Measurements from ENCODE around the gene CDH4.
A peak's percentile ranks its signal among the peaks of the same experiment; 100 is the strongest.

The CDH4 gene

DNA sequence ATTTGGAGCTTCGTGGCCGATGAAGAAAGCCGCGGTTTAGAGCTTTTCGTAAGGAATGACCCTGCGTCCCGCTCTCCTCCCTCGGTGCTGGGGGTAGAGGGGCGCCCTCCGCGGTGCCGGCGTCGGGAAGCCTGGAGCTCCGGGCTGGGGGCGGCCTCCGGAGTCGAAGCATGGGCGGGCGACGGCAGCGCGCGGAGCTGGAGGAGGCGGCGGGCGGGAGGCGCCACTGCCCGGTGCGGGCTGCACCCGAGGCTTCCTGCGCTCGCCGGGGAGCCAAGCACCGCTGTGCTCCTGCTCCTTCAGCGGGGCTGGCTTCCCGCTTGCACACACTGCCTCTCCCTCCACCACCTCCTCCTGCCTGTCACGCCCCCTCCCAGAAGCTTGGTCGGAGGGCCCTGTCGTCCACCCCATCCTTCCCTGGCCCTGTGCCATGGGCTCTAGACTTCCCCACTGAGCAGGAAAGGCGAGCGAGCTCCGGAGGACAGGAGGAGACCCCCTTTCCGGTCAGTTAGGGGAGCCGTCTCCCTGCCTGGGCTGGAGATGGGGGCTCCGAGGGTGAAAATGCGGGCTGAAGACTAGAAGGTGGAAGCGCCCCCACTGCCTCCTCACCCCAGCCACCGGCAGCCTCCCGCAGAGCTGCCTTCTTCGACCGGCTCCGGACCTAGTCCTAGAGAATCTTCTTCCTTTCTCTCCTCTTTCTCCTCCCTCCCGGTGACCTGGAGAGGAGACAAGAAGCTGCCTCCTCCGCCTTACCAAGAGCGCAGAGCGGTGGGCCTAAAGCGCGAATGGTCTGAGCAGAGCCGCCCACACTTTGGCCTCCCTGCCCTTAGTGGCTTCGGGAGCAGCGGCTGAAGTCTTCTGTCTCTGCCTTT, 1.8 kb downstream of the CDH4 start:
- Histone ChIP-seq H3K4me3 (ENCODE audit: low read depth, low read length) (peak overlapping the region; percentile 65), H3K36me3 (ENCODE audit: control insufficient read depth, insufficient read depth, low read length) (no peaks in the 10 kb centered on the region), H3K27me3 (ENCODE audit: control insufficient read depth, insufficient read depth, low read length) (peaks cover 77% of the 10 kb centered on the region), H3K27ac (ENCODE audit: low read depth, low read length) (no peak overlapping the region), H3K9me3 (ENCODE audit: control insufficient read depth, insufficient read depth, low read depth, low read length) (no peaks in the 10 kb centered on the region), H3K9ac (ENCODE audit: low read length) (peak overlapping the region; percentile 38), H3K4me1 (ENCODE audit: control insufficient read depth, insufficient read depth, low read length) (peaks cover 14% of the 10 kb centered on the region; the same call in 1 of the 2 replicates)

DNA sequence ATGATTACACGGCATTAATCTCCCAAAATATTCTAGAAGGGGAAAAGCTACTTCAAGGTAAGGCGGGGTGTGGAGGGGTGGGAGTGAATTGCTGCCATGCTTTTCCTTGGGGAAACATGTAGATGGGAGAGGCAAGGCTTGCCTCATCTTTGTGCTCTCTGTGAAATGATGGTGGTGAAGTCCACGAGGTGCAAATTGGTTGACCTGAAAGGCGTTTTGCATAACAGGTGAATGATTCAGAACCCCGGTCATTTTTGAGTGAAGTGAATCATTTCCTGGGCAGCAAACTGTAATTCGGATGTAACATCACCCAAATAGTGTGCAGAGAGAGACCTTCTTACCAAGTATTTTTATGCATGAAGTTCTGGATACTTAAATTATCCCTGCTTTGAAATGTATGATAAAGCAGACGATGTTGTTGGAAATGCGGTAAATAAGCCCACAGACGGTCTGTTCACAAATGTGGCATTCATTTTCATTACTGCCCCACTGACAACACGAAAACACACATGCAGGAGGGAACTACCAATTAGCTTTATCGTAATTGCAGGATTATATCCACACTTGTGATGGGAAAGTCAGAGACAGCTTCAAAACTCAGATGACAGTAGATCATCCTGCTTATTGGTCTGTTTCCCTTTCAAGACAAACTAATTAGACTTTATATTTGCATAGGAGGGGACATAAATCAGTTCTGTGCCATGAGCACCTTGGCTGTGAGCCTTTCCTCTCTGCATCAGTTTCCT, 3.0 kb downstream of the CDH4 start:
- Histone ChIP-seq H3K27me3 (ENCODE audit: control insufficient read depth, insufficient read depth, low read length) (peaks cover 68% of the 10 kb centered on the region), H3K9me3 (ENCODE audit: control insufficient read depth, insufficient read depth, low read depth, low read length) (no peaks in the 10 kb centered on the region), H3K4me3 (ENCODE audit: low read depth, low read length) (no peak overlapping the region), H3K9ac (ENCODE audit: low read length) (no peak overlapping the region), H3K4me1 (ENCODE audit: control insufficient read depth, insufficient read depth, low read length) (peaks cover 14% of the 10 kb centered on the region; the same call in 1 of the 2 replicates), H3K27ac (ENCODE audit: low read depth, low read length) (no peak overlapping the region), H3K36me3 (ENCODE audit: control insufficient read depth, insufficient read depth, low read length) (no peaks in the 10 kb centered on the region)

DNA sequence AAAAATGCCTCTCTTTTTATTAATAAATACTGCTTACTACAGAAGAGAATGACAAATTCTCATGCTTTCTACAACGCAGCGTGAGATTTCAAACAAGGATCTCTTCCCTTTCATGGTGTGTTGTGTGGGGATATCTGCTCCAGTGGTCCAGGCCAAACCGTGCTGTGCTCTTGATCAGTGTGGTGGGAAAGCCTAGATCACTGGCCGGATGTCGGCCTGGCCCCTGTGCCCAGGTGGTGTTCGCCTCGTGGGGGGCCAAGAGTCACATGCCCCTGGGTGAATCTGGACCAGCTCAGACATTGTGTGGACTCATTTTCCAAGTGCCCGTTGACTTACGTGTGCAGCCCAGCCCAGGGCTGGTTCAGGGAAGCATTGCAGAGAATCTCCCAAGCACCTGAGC, 4.3 kb downstream of the CDH4 start:
- Histone ChIP-seq H3K9ac (ENCODE audit: low read length) (no peak overlapping the region), H3K4me1 (ENCODE audit: control insufficient read depth, insufficient read depth, low read length) (peaks cover 14% of the 10 kb centered on the region; the same call in 1 of the 2 replicates), H3K4me3 (ENCODE audit: low read depth, low read length) (no peak overlapping the region), H3K27ac (ENCODE audit: low read depth, low read length) (no peak overlapping the region), H3K36me3 (ENCODE audit: control insufficient read depth, insufficient read depth, low read length) (no peaks in the 10 kb centered on the region), H3K27me3 (ENCODE audit: control insufficient read depth, insufficient read depth, low read length) (peaks cover 57% of the 10 kb centered on the region), H3K9me3 (ENCODE audit: control insufficient read depth, insufficient read depth, low read depth, low read length) (no peaks in the 10 kb centered on the region)

DNA sequence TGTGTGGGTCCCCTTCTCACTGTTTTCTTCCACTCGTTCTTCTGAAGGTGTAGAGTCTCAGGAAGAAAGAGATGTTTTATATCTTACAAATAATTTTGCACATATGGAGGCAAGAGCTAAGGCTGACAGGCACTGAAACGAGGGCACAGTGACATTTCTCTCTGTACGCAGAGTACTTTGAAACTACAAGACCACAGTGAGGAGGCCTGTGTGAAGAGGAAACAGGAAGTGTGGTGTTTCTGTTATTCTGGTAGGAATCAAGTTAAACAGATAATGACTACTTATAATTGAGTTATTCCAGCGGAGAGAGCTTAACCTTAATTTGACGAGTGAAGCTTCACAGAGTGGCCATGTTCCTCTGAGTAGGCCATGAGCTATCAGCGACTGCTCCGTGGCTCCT, 4.8 kb downstream of the CDH4 start:
- H3K36me3 ChIP-seq (ENCODE audit: control insufficient read depth, insufficient read depth, low read length), result no peaks in the 10 kb centered on the region
- H3K9ac ChIP-seq (ENCODE audit: low read length), result no peak overlapping the region
- H3K9me3 ChIP-seq (ENCODE audit: control insufficient read depth, insufficient read depth, low read depth, low read length), result no peaks in the 10 kb centered on the region
- no peak overlapping the region for H3K27ac ChIP-seq (ENCODE audit: low read depth, low read length)
- peaks cover 14% of the 10 kb centered on the region; the same call in 1 of the 2 replicates for H3K4me1 ChIP-seq (ENCODE audit: control insufficient read depth, insufficient read depth, low read length)
- H3K27me3 ChIP-seq (ENCODE audit: control insufficient read depth, insufficient read depth, low read length), result peaks cover 53% of the 10 kb centered on the region
- no peak overlapping the region for H3K4me3 ChIP-seq (ENCODE audit: low read depth, low read length)

DNA sequence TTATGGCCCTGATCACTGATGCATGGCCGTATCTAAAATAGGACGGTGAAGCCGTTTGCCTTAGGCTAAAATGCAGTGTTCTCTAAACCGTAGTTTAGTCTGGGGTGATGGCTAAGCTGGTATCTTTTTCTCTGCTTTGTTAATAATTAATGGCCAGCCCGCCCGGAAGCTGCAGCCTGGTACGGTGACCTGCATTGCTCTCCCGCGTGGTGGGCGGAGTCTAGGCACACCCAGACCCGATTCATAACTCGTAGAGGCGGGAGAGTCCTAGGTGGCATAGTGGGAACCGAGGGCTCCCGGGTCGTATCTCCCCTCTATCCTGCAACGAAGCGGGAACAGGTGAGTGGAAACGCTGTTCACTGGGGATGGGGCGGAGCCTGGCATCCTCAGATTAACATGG, 5.5 kb downstream of the CDH4 start:
- H3K27ac ChIP-seq (ENCODE audit: low read depth, low read length), result no peak overlapping the region
- H3K4me1 ChIP-seq (ENCODE audit: control insufficient read depth, insufficient read depth, low read length), result peaks cover 14% of the 10 kb centered on the region; the same call in 1 of the 2 replicates
- H3K4me3 ChIP-seq (ENCODE audit: low read depth, low read length), result no peak overlapping the region
- peaks cover 52% of the 10 kb centered on the region for H3K27me3 ChIP-seq (ENCODE audit: control insufficient read depth, insufficient read depth, low read length)
- no peak overlapping the region for H3K9ac ChIP-seq (ENCODE audit: low read length)
- H3K9me3 ChIP-seq (ENCODE audit: control insufficient read depth, insufficient read depth, low read depth, low read length), result no peaks in the 10 kb centered on the region
- H3K36me3 ChIP-seq (ENCODE audit: control insufficient read depth, insufficient read depth, low read length), result no peaks in the 10 kb centered on the region

DNA sequence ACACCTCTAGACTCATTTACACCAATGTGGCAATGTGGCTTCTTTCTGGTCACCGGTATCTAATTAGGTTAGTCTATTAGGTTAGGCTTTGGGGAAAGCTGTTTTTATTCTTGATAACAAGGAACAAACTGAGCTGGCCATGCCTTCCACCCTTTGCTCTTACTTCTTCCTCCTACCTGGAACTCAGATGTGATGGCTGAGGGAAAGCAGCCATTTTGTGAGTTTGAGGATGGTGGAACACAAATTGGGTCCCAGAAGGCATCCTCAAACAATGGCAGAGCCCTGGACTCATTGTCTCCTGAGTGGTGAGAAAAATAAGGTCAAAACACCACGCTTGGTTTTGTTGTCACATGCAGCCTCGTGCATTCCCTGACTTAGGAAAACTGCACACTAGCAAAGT, 7.7 kb downstream of the CDH4 start:
- Histone ChIP-seq H3K36me3 (ENCODE audit: control insufficient read depth, insufficient read depth, low read length) (no peaks in the 10 kb centered on the region), H3K4me1 (ENCODE audit: control insufficient read depth, insufficient read depth, low read length) (peaks cover 11% of the 10 kb centered on the region), H3K9me3 (ENCODE audit: control insufficient read depth, insufficient read depth, low read depth, low read length) (no peaks in the 10 kb centered on the region), H3K27me3 (ENCODE audit: control insufficient read depth, insufficient read depth, low read length) (peaks cover 30% of the 10 kb centered on the region), H3K9ac (ENCODE audit: low read length) (no peak overlapping the region), H3K27ac (ENCODE audit: low read depth, low read length) (no peak overlapping the region), H3K4me3 (ENCODE audit: low read depth, low read length) (no peak overlapping the region)

DNA sequence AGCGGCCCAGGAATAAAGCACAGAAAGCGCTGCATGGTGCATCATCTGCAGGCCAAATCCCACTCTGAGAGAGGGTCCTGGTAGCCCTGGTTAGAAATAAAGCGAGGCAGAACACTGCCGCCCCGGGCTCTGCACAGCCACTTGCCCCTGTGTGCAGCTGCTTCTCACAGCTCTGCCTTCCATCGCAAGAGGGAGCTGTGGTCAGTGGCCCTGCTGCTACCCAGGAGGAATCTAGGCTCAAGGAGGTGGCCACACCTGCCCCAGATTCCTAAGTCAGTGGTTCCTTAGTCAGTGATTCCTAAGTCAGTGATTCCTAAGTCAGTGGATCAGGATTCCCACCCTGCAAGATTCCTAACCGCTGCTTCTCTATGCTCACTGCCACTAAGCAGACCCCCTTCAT, 8.8 kb downstream of the CDH4 start:
- Histone ChIP-seq H3K27ac (ENCODE audit: low read depth, low read length) (no peak overlapping the region), H3K9me3 (ENCODE audit: control insufficient read depth, insufficient read depth, low read depth, low read length) (no peaks in the 10 kb centered on the region), H3K36me3 (ENCODE audit: control insufficient read depth, insufficient read depth, low read length) (no peaks in the 10 kb centered on the region), H3K4me1 (ENCODE audit: control insufficient read depth, insufficient read depth, low read length) (peaks cover 6% of the 10 kb centered on the region), H3K4me3 (ENCODE audit: low read depth, low read length) (no peak overlapping the region), H3K27me3 (ENCODE audit: control insufficient read depth, insufficient read depth, low read length) (peaks cover 19% of the 10 kb centered on the region), H3K9ac (ENCODE audit: low read length) (no peak overlapping the region)

DNA sequence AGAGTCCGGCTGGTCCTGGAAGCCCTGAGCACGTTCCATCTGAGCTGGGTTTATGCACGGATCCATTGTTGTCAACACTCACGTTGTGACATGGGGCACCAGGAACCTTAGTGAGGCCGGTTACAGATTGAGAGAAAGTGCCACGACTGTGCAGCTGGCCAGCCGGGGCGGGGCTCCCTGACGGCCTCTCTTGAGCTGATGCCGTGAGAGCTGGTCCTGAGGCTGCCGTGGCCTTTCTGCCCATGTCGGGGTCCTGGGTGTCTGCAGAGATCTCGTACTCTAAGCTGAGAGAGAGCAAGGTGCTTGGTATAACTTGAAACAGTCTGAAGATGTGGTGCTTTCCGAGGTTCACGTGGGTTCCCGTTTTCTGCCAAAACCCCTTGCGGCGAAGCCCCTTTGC, 10.0 kb downstream of the CDH4 start:
- Histone ChIP-seq H3K9ac (ENCODE audit: low read length) (no peak overlapping the region), H3K4me1 (ENCODE audit: control insufficient read depth, insufficient read depth, low read length) (peaks cover 6% of the 10 kb centered on the region), H3K27me3 (ENCODE audit: control insufficient read depth, insufficient read depth, low read length) (peaks cover 12% of the 10 kb centered on the region; the same call in 1 of the 2 replicates), H3K4me3 (ENCODE audit: low read depth, low read length) (no peak overlapping the region), H3K27ac (ENCODE audit: low read depth, low read length) (no peak overlapping the region), H3K36me3 (ENCODE audit: control insufficient read depth, insufficient read depth, low read length) (no peaks in the 10 kb centered on the region), H3K9me3 (ENCODE audit: control insufficient read depth, insufficient read depth, low read depth, low read length) (no peaks in the 10 kb centered on the region)

DNA sequence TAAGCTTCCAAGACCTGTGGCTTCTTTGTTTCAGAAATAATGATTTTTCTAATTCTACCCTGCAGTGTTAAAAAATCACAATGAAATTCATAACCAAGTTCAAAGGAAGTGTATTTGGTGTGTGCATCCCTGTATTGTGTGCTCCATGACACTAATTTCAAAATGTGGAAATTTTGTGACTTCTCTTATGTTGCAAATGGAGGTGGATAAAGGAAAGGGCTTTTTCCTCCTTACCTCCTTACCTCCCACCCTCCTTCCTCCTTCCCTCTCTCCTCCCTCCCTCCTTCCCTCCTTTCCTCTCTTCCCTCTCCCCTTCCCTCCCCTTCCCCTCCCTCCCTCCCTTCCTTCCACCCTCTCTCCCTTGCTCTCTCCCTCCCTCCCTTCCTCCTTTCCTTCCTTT, 10.5 kb downstream of the CDH4 start:
- peaks cover 12% of the 10 kb centered on the region; the same call in 1 of the 2 replicates for H3K27me3 ChIP-seq (ENCODE audit: control insufficient read depth, insufficient read depth, low read length)
- no peak overlapping the region for H3K4me3 ChIP-seq (ENCODE audit: low read depth, low read length)
- H3K27ac ChIP-seq (ENCODE audit: low read depth, low read length), result no peak overlapping the region

DNA sequence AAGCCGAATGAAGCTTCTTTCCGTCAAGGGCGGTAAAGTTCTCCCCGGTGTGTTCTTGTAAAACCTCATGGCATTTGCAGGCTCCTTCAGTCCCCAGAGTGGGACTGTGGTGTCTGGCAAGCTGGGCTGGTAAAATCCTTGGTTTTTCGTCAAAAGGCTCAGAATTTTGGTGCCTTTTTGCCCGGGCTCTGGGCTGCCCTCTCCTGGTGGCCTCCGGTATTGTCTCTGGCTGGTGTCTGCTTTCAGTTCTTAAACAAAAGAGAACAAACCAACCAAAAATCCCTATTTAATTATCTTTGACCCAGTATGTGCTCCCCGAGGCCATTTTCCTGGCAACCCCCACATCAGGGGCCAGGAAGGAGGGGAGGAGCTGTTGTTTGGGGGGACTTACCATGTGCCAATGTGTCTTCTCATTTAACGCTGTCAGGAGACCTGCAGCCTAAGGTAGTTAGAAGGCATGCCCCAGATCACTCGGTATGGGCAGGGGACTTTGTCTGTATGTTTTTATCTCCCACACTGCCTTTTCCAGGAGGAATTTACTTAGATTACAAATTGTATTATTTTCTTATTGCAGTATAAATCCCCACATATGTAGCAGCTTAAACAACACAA, 11.1 kb downstream of the CDH4 start:
- peak overlapping the region; percentile 42; the same call in 1 of the 2 replicates for H3K4me3 ChIP-seq (ENCODE audit: low read depth, low read length)
- H3K36me3 ChIP-seq (ENCODE audit: control insufficient read depth, insufficient read depth, low read length), result no peaks in the 10 kb centered on the region
- H3K9ac ChIP-seq (ENCODE audit: low read length), result no peak overlapping the region
- no peaks in the 10 kb centered on the region for H3K9me3 ChIP-seq (ENCODE audit: control insufficient read depth, insufficient read depth, low read depth, low read length)
- H3K27me3 ChIP-seq (ENCODE audit: control insufficient read depth, insufficient read depth, low read length), result peaks cover 12% of the 10 kb centered on the region; the same call in 1 of the 2 replicates
- H3K4me1 ChIP-seq (ENCODE audit: control insufficient read depth, insufficient read depth, low read length), result peaks cover 6% of the 10 kb centered on the region
- H3K27ac ChIP-seq (ENCODE audit: low read depth, low read length), result no peak overlapping the region

More for the DNA sequence above, 10.5 kb downstream of the CDH4 start:
- no peaks in the 10 kb centered on the region for H3K9me3 ChIP-seq (ENCODE audit: control insufficient read depth, insufficient read depth, low read depth, low read length)
- H3K4me1 ChIP-seq (ENCODE audit: control insufficient read depth, insufficient read depth, low read length), result peaks cover 6% of the 10 kb centered on the region
- no peak overlapping the region for H3K9ac ChIP-seq (ENCODE audit: low read length)
- no peaks in the 10 kb centered on the region for H3K36me3 ChIP-seq (ENCODE audit: control insufficient read depth, insufficient read depth, low read length)
